Endometrial microvascular endothelial cells (primary cell): ENCODE measurements around the gene NINJ1. TPM values are rescaled to one million over a fixed set of nuclear protein-coding genes. Genes with fewer than 3 reads are reported as not detected.

Experiments
- in situ Hi-C: cut with HindIII; loops from 2 replicates; pipeline ENCODE4 v1.10.0; 2017; ENCODE audit warnings: low sequenced_read_pairs, low pct_unique_long_range_greater_than_20kb; ENCODE audit errors: inconsistent ontology term
- total RNA-seq: library from RNA; depleted of rRNA; stranded (reverse); fragments of >200 nt; gene quantifications from one replicate; pipeline ENCODE4 v1.2.3, GENCODE V29; 2015; ENCODE audit errors: inconsistent ontology term

NINJ1 gene
- total RNA-seq, 1 donor from 2014 or later = 76.0 TPM

- in situ Hi-C loops = no loop called here
Observed at GRCh38 chr9:93094658-93095204, 39.3 kb downstream of the NINJ1 start.

GRCh38 chr9:93093877-93094657 is 40.0 kb downstream of the NINJ1 start:
- in situ Hi-C loops = no loop called here

- in situ Hi-C loops = no loop called here
Observed at GRCh38 chr9:93093127-93093876, 40.7 kb downstream of the NINJ1 start.

GRCh38 chr9:93092251-93092991 is 41.6 kb downstream of the NINJ1 start:
- in situ Hi-C loops = no loop called here

- in situ Hi-C loops = no loop called here
Observed at GRCh38 chr9:93091453-93092081, 42.5 kb downstream of the NINJ1 start.

GRCh38 chr9:93091056-93091452 is 43.0 kb downstream of the NINJ1 start:
- in situ Hi-C loops = no loop called here

- in situ Hi-C loops = no loop called here
Observed at GRCh38 chr9:93090091-93090655, 43.9 kb downstream of the NINJ1 start.

GRCh38 chr9:93089481-93089991 is 44.5 kb downstream of the NINJ1 start:
- in situ Hi-C loops = no loop called here

GRCh38 chr9:93089024-93089423 is 45.0 kb downstream of the NINJ1 start:
- in situ Hi-C loops = no loop called here

- in situ Hi-C loops = no loop called here
Observed at GRCh38 chr9:93088656-93089015, 45.4 kb downstream of the NINJ1 start.

GRCh38 chr9:93087971-93088655 is 45.9 kb downstream of the NINJ1 start:
- in situ Hi-C loops = no loop called here

GRCh38 chr9:93086447-93087224 is 47.4 kb downstream of the NINJ1 start:
- in situ Hi-C loops = no loop called here

GRCh38 chr9:93085676-93086075 is 48.4 kb downstream of the NINJ1 start:
- in situ Hi-C loops = no loop called here

- in situ Hi-C loops = no loop called here
Observed at GRCh38 chr9:93084471-93084881, 49.6 kb downstream of the NINJ1 start.

GRCh38 chr9:93083592-93084470 is 50.2 kb downstream of the NINJ1 start:
- in situ Hi-C loops = no loop called here

GRCh38 chr9:93082841-93083411 is 51.1 kb downstream of the NINJ1 start:
- in situ Hi-C loops = no loop called here
